ENCODE data around the gene FAM50B. TPM values are rescaled to one million over a fixed set of nuclear protein-coding genes. Genes with fewer than 3 reads are reported as not detected.

The FAM50B gene
- total RNA-seq, 2 donors from 2014 or later = 9.9 to 15.6 TPM

DNA sequence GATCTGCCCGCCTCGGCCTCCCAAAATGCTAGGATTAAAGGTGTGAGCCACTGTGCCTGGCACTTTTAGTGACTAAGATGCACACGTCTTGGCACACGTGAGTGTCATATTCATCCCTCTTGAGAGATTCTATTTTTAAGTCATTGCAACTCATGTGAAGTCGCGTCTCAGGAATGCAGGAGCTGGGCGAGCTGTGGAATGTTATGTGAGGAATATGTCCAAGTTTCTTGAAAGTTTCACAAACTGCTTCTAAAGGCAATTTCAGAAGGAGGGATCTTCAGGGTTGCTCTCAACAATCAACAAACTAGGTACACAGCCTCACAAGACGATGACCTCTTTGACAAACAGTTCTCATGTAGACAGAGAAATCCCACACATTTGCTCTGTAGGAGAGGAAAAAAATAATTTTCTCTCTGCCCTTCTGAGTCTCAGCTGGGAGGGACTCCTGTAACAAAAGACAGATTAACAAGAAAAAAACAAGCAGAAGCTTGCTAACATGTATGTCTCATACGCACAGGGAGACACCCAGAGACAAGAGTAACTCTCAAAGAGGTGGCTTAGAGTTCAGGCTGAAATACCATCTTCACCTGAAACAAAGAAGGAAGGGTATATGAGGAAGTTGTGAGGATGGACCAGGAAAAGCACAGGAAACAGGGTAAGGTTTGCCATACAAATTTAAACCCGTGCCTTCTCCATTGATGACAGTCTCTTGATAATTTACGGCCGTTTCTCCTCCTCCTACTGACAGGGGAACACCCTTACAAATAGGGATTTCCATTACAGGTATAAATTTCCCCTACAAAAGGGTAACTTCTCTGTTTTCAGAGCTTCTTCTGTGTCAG lies 45.3 kb upstream of the FAM50B start:
- WGBS, 2 donors = 63 to 69% methylated on average over 12 of the region's 12 CpGs
- no peak for TF ChIP-seq POLR2A (IDR thresholded peaks at IDR 0.05)
- TF ChIP-seq, protein P1, sequence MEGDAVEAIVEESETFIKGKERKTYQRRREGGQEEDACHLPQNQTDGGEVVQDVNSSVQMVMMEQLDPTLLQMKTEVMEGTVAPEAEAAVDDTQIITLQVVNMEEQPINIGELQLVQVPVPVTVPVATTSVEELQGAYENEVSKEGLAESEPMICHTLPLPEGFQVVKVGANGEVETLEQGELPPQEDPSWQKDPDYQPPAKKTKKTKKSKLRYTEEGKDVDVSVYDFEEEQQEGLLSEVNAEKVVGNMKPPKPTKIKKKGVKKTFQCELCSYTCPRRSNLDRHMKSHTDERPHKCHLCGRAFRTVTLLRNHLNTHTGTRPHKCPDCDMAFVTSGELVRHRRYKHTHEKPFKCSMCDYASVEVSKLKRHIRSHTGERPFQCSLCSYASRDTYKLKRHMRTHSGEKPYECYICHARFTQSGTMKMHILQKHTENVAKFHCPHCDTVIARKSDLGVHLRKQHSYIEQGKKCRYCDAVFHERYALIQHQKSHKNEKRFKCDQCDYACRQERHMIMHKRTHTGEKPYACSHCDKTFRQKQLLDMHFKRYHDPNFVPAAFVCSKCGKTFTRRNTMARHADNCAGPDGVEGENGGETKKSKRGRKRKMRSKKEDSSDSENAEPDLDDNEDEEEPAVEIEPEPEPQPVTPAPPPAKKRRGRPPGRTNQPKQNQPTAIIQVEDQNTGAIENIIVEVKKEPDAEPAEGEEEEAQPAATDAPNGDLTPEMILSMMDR (IDR thresholded peaks at IDR 0.05) = no peak
- no peak for DNase-seq

DNA sequence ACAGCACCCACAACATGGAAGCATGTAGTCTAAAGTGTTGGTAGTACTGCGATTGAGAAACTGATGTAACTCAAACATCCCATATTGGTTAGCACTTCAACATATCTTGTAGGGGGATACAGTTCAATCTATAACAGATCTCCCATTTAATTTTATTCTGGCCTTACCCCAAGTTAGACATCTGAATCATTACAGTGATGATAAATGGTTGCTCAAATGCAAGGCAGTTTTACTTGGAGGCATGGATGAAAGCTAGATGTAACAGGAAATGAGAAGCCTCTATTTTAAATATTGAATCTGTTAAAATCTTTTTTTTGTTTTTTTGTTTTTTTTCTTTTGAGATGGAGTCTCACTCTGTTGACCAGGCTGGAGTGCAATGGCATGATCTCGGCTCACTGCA lies 44.2 kb upstream of the FAM50B start:
- DNase-seq (no peak), ATAC-seq (no peak)
- 83 to 100% methylated on average over 2 of the region's 2 CpGs for WGBS, 2 donors
- H3K27ac ChIP-seq = no peak overlapping the region
- peaks cover 30% of the 10 kb centered on the region for H3K4me1 ChIP-seq
- intact Hi-C loops (cut with DNase I) = no loop called here
- no peaks in the 10 kb centered on the region for H3K36me3 ChIP-seq (replicated peaks in 1 of 2; ENCODE audit: insufficient read depth in 1 of 2, low read depth in 2 of 2)
- H3K27me3 ChIP-seq = no peaks in the 10 kb centered on the region
- TF ChIP-seq, protein P1 (IDR thresholded peaks at IDR 0.05) = no peak
- no peak for TF ChIP-seq POLR2A (IDR thresholded peaks at IDR 0.05)
- H3K9me3 ChIP-seq = no peaks in the 10 kb centered on the region
- H3K4me3 ChIP-seq = no peak overlapping the region

More for the DNA sequence above, 45.3 kb upstream of the FAM50B start:
- H3K9me3 ChIP-seq = no peaks in the 10 kb centered on the region
- peaks cover 31% of the 10 kb centered on the region for H3K4me1 ChIP-seq
- H3K27me3 ChIP-seq = no peaks in the 10 kb centered on the region
- peak; percentile 36 for ATAC-seq
- peak overlapping the region in 1 of 4 donors; percentile 14 for H3K27ac ChIP-seq
- intact Hi-C loops (cut with DNase I) = no loop called here
- no peak overlapping the region for H3K4me3 ChIP-seq
- no peaks in the 10 kb centered on the region for H3K36me3 ChIP-seq (replicated peaks in 1 of 2; ENCODE audit: insufficient read depth in 1 of 2, low read depth in 2 of 2)

DNA sequence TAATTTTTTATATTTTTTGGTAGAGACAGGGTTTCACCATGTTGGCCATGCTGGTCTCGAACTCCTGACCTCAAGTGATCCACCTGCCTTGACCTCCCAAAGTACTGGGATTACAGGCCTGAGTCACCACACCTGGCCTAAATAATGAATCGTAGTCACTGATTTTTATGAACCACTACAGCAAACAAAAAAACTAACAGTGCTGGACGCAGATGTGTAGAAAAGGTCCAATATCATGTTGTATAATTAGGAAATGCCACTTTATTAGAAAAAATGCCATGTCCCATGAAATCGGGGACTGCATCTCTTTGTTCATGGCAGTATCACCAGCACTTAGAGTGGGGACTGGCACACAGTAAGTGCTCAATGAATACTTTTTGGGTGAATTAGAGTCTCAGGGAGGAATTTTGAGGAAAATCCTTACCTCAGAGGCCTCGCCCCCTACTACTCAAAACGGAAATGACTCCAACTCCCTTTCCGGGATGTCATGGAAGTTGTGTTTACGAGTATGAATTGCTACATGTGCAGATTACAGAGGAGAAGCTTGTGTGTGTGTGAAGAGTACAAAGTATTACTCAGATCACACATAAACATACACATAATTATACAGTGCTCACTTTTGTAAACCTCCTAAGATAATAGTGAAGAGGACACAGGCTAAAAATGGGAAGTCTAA lies 43.6 kb upstream of the FAM50B start:
- intact Hi-C loops (cut with DNase I) = no loop called here
- peak overlapping the region in 3 of 4 donors; percentile 81 to 88 (median 86) for H3K27ac ChIP-seq
- no peaks in the 10 kb centered on the region for H3K9me3 ChIP-seq

DNA sequence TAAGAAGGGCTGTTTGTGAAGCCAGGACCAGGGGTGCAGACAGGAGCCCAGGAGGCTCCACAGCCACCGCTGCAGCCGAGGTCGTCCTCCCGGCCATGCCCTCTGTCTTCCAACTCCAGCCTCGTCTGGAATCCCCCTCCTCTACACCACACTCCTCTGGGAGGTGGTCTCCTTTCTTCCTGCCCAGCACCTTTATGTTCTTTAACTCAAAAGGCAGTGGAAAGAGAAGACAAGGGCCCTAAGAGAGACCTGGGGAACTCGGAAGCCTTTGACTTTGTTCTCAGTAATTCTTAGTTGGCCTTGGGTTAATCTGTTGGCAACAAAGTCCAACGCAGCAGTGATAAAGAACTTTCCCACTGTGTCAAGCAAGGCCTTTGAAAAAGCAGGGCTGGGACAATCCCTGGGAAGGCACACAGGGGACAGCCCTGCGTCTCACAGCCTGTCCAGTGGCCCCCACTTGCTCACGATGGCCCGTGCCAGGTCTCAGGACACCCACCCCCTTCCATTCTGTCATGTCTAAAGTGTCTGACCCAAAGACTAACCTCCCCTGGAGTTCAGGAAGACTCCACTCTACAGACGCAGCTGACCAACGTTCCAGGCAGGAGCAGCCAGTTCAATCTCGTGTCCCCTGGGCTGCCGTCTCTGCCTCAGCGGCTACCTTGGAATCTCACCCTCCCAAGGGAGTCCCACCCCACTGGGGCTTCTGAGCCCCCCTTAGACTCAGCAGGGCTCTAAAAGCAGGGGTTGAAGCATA lies 42.8 kb upstream of the FAM50B start:
- ATAC-seq (peak; percentile 88), DNase-seq (peak; percentile 50 to 64 (median 61))
- TF ChIP-seq, protein P1 (IDR thresholded peaks at IDR 0.05) = no peak
- TF ChIP-seq POLR2A (IDR thresholded peaks at IDR 0.05) = peak in 1 of 3 donors; percentile 24
- H3K27me3 ChIP-seq = no peaks in the 10 kb centered on the region
- H3K27ac ChIP-seq = peak overlapping the region; percentile 53 to 88 (median 84)
- WGBS, 2 donors = 23 to 25% methylated on average over 14 to 15 of the region's 15 CpGs
- no peak overlapping the region for H3K4me3 ChIP-seq
- intact Hi-C loops (cut with DNase I) = no loop called here
- H3K9me3 ChIP-seq = no peaks in the 10 kb centered on the region
- H3K4me1 ChIP-seq = peaks cover 33% of the 10 kb centered on the region
- H3K36me3 ChIP-seq (replicated peaks in 1 of 2; ENCODE audit: insufficient read depth in 1 of 2, low read depth in 2 of 2) = no peaks in the 10 kb centered on the region

More for the DNA sequence above, 43.6 kb upstream of the FAM50B start:
- Histone ChIP-seq H3K4me1 (peaks cover 30% of the 10 kb centered on the region), H3K36me3 (replicated peaks in 1 of 2; ENCODE audit: insufficient read depth in 1 of 2, low read depth in 2 of 2) (no peaks in the 10 kb centered on the region), H3K4me3 (no peak overlapping the region), H3K27me3 (no peaks in the 10 kb centered on the region)
- no peak for TF ChIP-seq POLR2A (IDR thresholded peaks at IDR 0.05)
- TF ChIP-seq, protein P1 (IDR thresholded peaks at IDR 0.05) = no peak
- DNase-seq (no peak), ATAC-seq (no peak)
- 74 to 83% methylated on average over 8 of the region's 8 CpGs for WGBS, 2 donors
